ENCODE results near the gene ZNF184.

ZNF184 gene

GRCh38 chr6:27419363-27419762 lies 53.5 kb downstream of the ZNF184 start:
- Histone ChIP-seq H3K4me1 (ENCODE audit: control insufficient read depth, insufficient read depth, low read length) (no peaks in the 10 kb centered on the region), H3K4me3 (ENCODE audit: low read depth, low read length) (no peak overlapping the region), H3K27me3 (ENCODE audit: control insufficient read depth, insufficient read depth, low read length) (no peaks in the 10 kb centered on the region), H3K9ac (ENCODE audit: low read depth, low read length) (no peak overlapping the region), H3K36me3 (ENCODE audit: control insufficient read depth, insufficient read depth, low read length) (no peaks in the 10 kb centered on the region), H3K9me3 (ENCODE audit: control insufficient read depth, insufficient read depth, low read length) (peaks cover 4% of the 10 kb centered on the region), H3K27ac (ENCODE audit: low read depth, low read length) (no peak overlapping the region)

DNA sequence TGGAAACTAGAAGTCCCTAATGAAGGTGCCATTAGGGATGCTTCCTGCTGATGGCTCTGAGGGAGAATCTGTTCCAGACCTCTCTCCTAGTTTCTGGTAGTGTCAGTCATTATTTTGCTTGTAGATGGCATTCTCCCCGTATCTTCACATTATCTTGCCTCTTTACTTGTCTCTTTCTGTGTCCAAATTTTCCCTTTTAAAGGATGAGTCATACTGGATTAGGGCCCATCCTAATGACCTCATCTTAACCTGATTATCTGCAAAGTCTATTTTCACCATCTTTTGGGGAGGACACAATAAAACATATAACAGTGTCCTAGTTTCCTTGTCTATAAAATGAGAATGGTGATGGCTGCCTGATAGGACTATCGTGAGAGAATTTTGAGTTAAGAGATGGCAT lies 57.0 kb downstream of the ZNF184 start:
- Histone ChIP-seq H3K27ac (ENCODE audit: low read depth, low read length) (no peak overlapping the region), H3K9me3 (ENCODE audit: control insufficient read depth, insufficient read depth, low read length) (peaks cover 4% of the 10 kb centered on the region), H3K9ac (ENCODE audit: low read depth, low read length) (no peak overlapping the region), H3K4me3 (ENCODE audit: low read depth, low read length) (no peak overlapping the region), H3K36me3 (ENCODE audit: control insufficient read depth, insufficient read depth, low read length) (no peaks in the 10 kb centered on the region), H3K4me1 (ENCODE audit: control insufficient read depth, insufficient read depth, low read length) (no peaks in the 10 kb centered on the region), H3K27me3 (ENCODE audit: control insufficient read depth, insufficient read depth, low read length) (no peaks in the 10 kb centered on the region)

DNA sequence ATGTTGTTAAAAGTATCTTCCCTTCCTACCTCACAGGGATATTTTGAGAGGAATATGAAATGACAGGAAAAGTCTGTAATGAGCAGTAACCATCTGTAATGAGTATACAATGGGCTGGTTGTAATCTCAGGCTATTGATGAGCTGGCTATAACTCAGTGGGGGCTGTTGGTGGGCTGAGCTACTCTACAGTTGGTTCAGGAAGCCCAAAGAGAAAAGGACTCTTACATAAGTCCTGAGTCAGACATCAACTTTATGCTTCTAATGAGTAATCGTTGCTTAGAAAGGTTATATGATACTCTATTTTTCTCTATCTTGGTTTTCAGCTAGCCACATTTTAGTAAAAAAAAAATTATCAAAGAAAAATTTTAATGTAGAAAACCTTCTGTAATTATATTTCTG lies 57.9 kb downstream of the ZNF184 start:
- H3K27me3 ChIP-seq (ENCODE audit: control insufficient read depth, insufficient read depth, low read length): no peaks in the 10 kb centered on the region
- H3K9ac ChIP-seq (ENCODE audit: low read depth, low read length): no peak overlapping the region
- peaks cover 4% of the 10 kb centered on the region for H3K9me3 ChIP-seq (ENCODE audit: control insufficient read depth, insufficient read depth, low read length)
- H3K36me3 ChIP-seq (ENCODE audit: control insufficient read depth, insufficient read depth, low read length): no peaks in the 10 kb centered on the region
- no peak overlapping the region for H3K27ac ChIP-seq (ENCODE audit: low read depth, low read length)
- no peak overlapping the region for H3K4me3 ChIP-seq (ENCODE audit: low read depth, low read length)
- no peaks in the 10 kb centered on the region for H3K4me1 ChIP-seq (ENCODE audit: control insufficient read depth, insufficient read depth, low read length)

- Histone ChIP-seq H3K27me3 (ENCODE audit: control insufficient read depth, insufficient read depth, low read length) (no peaks in the 10 kb centered on the region), H3K27ac (ENCODE audit: low read depth, low read length) (no peak overlapping the region), H3K4me1 (ENCODE audit: control insufficient read depth, insufficient read depth, low read length) (no peaks in the 10 kb centered on the region), H3K4me3 (ENCODE audit: low read depth, low read length) (no peak overlapping the region), H3K36me3 (ENCODE audit: control insufficient read depth, insufficient read depth, low read length) (no peaks in the 10 kb centered on the region), H3K9ac (ENCODE audit: low read depth, low read length) (no peak overlapping the region), H3K9me3 (ENCODE audit: control insufficient read depth, insufficient read depth, low read length) (peaks cover 4% of the 10 kb centered on the region)
These were observed 58.6 kb downstream of the ZNF184 start for GRCh38 chr6:27414300-27414699.

GRCh38 chr6:27407153-27407814 lies 65.6 kb downstream of the ZNF184 start:
- no peaks in the 10 kb centered on the region for H3K4me1 ChIP-seq (ENCODE audit: control insufficient read depth, insufficient read depth, low read length)
- H3K27ac ChIP-seq (ENCODE audit: low read depth, low read length): no peak overlapping the region
- no peak overlapping the region for H3K9ac ChIP-seq (ENCODE audit: low read depth, low read length)
- peaks cover under 1% of the 10 kb centered on the region for H3K9me3 ChIP-seq (ENCODE audit: control insufficient read depth, insufficient read depth, low read length)
- no peaks in the 10 kb centered on the region for H3K27me3 ChIP-seq (ENCODE audit: control insufficient read depth, insufficient read depth, low read length)
- H3K4me3 ChIP-seq (ENCODE audit: low read depth, low read length): no peak overlapping the region
- H3K36me3 ChIP-seq (ENCODE audit: control insufficient read depth, insufficient read depth, low read length): peaks cover under 1% of the 10 kb centered on the region; the same call in 1 of the 2 replicates

DNA sequence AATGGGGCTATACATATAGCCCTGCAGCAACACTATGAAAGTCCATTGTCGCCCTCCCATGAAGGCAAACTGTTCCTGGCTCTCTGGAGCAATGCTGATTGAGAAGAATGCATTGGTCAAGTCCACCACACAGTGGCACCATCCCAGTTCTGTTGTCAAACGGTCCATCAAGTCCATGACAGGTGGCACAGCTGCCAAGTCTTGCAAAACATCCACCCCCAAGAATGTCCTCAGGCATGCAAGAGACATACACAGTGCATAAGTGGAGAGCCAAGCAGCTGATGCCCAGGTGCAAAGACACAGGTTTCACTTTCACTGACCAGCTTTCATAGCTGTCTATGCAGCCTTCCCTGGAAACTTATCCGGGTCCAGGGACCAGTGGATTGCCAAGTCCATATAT lies 66.8 kb downstream of the ZNF184 start:
- Histone ChIP-seq H3K36me3 (ENCODE audit: control insufficient read depth, insufficient read depth, low read length) (peaks cover 10% of the 10 kb centered on the region), H3K9ac (ENCODE audit: low read depth, low read length) (no peak overlapping the region), H3K9me3 (ENCODE audit: control insufficient read depth, insufficient read depth, low read length) (peaks cover 12% of the 10 kb centered on the region), H3K27ac (ENCODE audit: low read depth, low read length) (no peak overlapping the region), H3K27me3 (ENCODE audit: control insufficient read depth, insufficient read depth, low read length) (no peaks in the 10 kb centered on the region), H3K4me1 (ENCODE audit: control insufficient read depth, insufficient read depth, low read length) (no peaks in the 10 kb centered on the region), H3K4me3 (ENCODE audit: low read depth, low read length) (no peak overlapping the region)

- Histone ChIP-seq H3K36me3 (ENCODE audit: control insufficient read depth, insufficient read depth, low read length) (peaks cover 28% of the 10 kb centered on the region), H3K27me3 (ENCODE audit: control insufficient read depth, insufficient read depth, low read length) (no peaks in the 10 kb centered on the region), H3K27ac (ENCODE audit: low read depth, low read length) (no peak overlapping the region), H3K4me1 (ENCODE audit: control insufficient read depth, insufficient read depth, low read length) (no peaks in the 10 kb centered on the region), H3K4me3 (ENCODE audit: low read depth, low read length) (no peak overlapping the region), H3K9ac (ENCODE audit: low read depth, low read length) (no peak overlapping the region), H3K9me3 (ENCODE audit: control insufficient read depth, insufficient read depth, low read length) (peaks cover 47% of the 10 kb centered on the region)
These were observed 71.8 kb downstream of the ZNF184 start for GRCh38 chr6:27400877-27401642.

Measured in HUES48 (cell line).